ENCODE results near the gene SLC35F4.
"Not testable (repeated sequence)": the region's sequence is repeated elsewhere in the genome, so short reads cannot be mapped to it uniquely, and the experiment has no call there.

The SLC35F4 gene

DNA sequence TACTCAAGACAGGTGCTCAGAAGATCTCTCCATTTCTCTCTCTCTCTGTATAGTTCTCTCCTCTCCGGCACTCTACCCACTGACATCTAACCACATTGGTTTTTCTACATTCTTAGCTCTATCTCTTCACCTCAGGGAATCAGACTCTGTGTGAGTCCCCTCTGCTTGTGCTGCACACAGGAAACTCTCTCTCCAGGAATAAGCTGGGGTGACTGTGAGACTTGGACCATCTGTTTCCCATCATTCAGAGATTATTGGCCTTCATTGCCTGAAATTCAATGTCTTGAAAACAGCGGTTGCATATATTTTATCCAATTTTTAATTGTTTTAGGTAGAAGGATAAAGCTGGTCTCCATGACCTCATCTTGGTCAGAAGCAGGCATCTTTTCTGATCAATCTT is 105.0 kb downstream of the SLC35F4 start:
- in situ Hi-C loops (cut with MboI; ENCODE audit: low pct_unique_long_range_greater_than_20kb, low sequenced_read_pairs, unreplicated experiment): no loop called here
- TF ChIP-seq CTCF (IDR thresholded peaks at IDR 0.05; ENCODE audit: extremely low read depth, insufficient read depth, missing control alignments): no peak
- DNase-seq (ENCODE audit: low spot score): no peak

GRCh38 chr14:57755018-57755521 is 110.8 kb downstream of the SLC35F4 start:
- in situ Hi-C loops (cut with MboI; ENCODE audit: low pct_unique_long_range_greater_than_20kb, low sequenced_read_pairs, unreplicated experiment): no loop called here
- no peak for DNase-seq (ENCODE audit: low spot score)
- no peak for TF ChIP-seq CTCF (IDR thresholded peaks at IDR 0.05; ENCODE audit: extremely low read depth, insufficient read depth, missing control alignments)

- no peak for TF ChIP-seq CTCF (IDR thresholded peaks at IDR 0.05; ENCODE audit: extremely low read depth, insufficient read depth, missing control alignments)
- in situ Hi-C loops (cut with MboI; ENCODE audit: low pct_unique_long_range_greater_than_20kb, low sequenced_read_pairs, unreplicated experiment): no loop called here
- no peak for DNase-seq (ENCODE audit: low spot score)
Observed at GRCh38 chr14:57754527-57754926, 111.4 kb downstream of the SLC35F4 start.

DNA sequence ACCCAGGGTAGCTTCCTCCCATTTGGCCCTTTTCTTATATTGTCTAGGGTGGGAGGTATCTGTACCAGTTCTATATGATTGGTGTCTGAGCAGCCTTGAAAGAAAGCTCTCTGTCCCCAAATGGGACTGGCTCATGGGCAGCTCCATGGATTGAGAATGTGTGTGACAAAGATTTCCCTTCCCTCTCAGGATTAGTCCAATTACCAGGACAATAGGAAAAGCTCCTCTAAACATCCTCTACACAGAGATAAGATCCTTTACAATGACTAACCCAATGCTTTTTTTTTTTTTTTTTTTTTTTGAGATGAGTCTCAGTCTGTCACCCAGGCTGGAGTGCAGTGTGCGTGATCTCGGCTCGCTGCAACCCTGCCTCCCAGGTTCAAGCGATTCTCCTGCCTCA is 112.1 kb downstream of the SLC35F4 start:
- no peak for TF ChIP-seq CTCF (IDR thresholded peaks at IDR 0.05; ENCODE audit: extremely low read depth, insufficient read depth, missing control alignments)
- DNase-seq (ENCODE audit: low spot score): no peak
- in situ Hi-C loops (cut with MboI; ENCODE audit: low pct_unique_long_range_greater_than_20kb, low sequenced_read_pairs, unreplicated experiment): no loop called here

GRCh38 chr14:57752142-57752695 is 113.7 kb downstream of the SLC35F4 start:
- in situ Hi-C loops (cut with MboI; ENCODE audit: low pct_unique_long_range_greater_than_20kb, low sequenced_read_pairs, unreplicated experiment); DNase-seq (ENCODE audit: low spot score): not testable (repeated sequence)

DNA sequence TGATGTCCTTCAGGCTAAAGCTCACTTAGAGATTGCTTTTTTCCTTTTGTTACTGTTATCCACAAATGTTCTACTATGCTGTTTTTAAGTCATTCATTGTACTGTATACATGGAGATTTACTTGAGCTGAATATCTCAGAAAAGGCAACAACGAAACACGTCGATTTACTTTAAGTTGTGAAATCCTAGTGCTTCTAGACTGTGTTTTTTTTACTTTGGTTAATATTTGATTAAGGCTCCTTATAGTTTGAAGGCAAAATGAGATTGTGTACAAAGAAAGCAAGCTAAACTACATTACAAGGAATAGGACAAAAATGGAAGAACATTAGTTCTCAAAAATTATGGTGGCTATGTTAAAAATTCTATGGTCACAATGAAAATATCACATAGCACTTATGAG is 114.5 kb downstream of the SLC35F4 start:
- no peak for TF ChIP-seq CTCF (IDR thresholded peaks at IDR 0.05; ENCODE audit: extremely low read depth, insufficient read depth, missing control alignments)
- no peak for DNase-seq (ENCODE audit: low spot score)
- in situ Hi-C loops (cut with MboI; ENCODE audit: low pct_unique_long_range_greater_than_20kb, low sequenced_read_pairs, unreplicated experiment): no loop called here

- no peak for DNase-seq (ENCODE audit: low spot score)
- in situ Hi-C loops (cut with MboI; ENCODE audit: low pct_unique_long_range_greater_than_20kb, low sequenced_read_pairs, unreplicated experiment): no loop called here
Observed at GRCh38 chr14:57749267-57749666, 116.6 kb downstream of the SLC35F4 start.

More at GRCh38 chr14:57749267-57749666, 116.6 kb downstream of the SLC35F4 start:
- TF ChIP-seq CTCF (IDR thresholded peaks at IDR 0.05; ENCODE audit: extremely low read depth, insufficient read depth, missing control alignments): no peak
